ENCODE results near the gene RAP1B. TPM values are rescaled to one million over a fixed set of nuclear protein-coding genes. Genes with fewer than 3 reads are reported as not detected.
"Not testable (repeated sequence)": the region's sequence is repeated elsewhere in the genome, so short reads cannot be mapped to it uniquely, and the experiment has no call there.

Gene RAP1B
- total RNA-seq, 2 donors from 2014 or later: 100 to 102 TPM

DNA sequence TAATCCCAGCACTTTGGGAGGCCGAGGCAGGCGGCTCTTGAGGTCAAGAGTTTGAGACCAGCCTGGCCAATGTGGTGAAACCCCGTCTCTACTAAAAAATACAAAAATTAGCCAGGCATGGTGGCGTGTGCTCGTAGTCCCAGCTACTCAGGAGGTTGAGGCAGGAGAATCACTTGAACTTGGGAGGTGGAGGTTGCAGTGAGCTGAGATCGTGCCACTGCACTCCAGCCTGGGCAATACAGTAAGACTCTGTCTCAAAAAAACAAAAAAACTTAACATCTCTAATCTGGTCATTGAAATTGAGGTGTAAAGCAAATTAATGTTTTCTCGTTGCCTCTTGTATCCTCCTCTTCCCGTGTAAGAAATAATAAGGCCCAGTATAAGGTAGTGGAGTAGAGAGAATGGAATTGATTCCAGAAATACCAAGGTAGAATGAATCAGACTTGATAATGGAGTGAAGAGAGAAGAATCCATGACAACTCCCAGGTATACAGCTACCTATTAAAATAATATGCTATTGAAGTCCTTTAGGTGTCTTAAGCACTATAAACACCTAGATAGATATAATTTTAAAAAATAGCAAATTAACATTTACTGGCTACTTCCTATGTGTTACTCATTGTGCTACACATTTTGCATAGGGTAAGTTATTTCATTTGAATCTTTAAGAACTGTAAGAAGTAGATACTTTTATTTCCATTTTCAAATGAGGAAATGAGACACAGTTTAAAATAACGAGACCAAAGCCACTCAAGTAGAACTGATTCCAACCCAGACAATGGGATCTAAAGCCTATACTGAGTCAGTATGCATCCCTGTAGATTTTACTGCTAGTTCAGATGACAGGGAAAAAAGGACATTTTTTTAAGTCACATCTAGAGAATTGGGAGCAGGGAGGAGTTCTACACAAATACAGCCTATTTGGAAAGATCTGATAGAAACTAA is 23.2 kb downstream of the RAP1B start:
- Mint-ChIP-seq H3K27me3 (ENCODE audit: insufficient read depth) (no peaks in the 10 kb centered on the region), H3K4me1 (peaks cover 14% of the 10 kb centered on the region), H3K9me3 (no peaks in the 10 kb centered on the region), H3K4me3 (no peak overlapping the region), H3K36me3 (ENCODE audit: low read depth) (peaks cover 8% of the 10 kb centered on the region), H3K27ac (peak overlapping the region; percentile 30)
- Histone ChIP-seq H3K36me3 (ENCODE audit: control insufficient read depth, insufficient read depth, low read length) (peaks cover 13% of the 10 kb centered on the region), H3K9ac (ENCODE audit: extremely low read depth, low read length, poor library complexity, severe bottlenecking) (no peak overlapping the region), H3K9me3 (ENCODE audit: control insufficient read depth, low read length) (no peaks in the 10 kb centered on the region), H3K27ac (ENCODE audit: low read depth, low read length) (no peak overlapping the region), H3K4me1 (ENCODE audit: control insufficient read depth, insufficient read depth, low read length) (no peaks in the 10 kb centered on the region), H3K27me3 (ENCODE audit: control insufficient read depth, insufficient read depth, low read length, poor library complexity, severe bottlenecking) (no peaks in the 10 kb centered on the region), H3K4me3 (ENCODE audit: low read length) (no peak overlapping the region)
- 91 to 96% methylated on average over 6 of the region's 9 CpGs for WGBS, 2 experiments (ENCODE audit: insufficient coverage in 1 of 2, insufficient read length in 1 of 2)
- DNase-seq: no peak
- TF ChIP-seq, protein P1, sequence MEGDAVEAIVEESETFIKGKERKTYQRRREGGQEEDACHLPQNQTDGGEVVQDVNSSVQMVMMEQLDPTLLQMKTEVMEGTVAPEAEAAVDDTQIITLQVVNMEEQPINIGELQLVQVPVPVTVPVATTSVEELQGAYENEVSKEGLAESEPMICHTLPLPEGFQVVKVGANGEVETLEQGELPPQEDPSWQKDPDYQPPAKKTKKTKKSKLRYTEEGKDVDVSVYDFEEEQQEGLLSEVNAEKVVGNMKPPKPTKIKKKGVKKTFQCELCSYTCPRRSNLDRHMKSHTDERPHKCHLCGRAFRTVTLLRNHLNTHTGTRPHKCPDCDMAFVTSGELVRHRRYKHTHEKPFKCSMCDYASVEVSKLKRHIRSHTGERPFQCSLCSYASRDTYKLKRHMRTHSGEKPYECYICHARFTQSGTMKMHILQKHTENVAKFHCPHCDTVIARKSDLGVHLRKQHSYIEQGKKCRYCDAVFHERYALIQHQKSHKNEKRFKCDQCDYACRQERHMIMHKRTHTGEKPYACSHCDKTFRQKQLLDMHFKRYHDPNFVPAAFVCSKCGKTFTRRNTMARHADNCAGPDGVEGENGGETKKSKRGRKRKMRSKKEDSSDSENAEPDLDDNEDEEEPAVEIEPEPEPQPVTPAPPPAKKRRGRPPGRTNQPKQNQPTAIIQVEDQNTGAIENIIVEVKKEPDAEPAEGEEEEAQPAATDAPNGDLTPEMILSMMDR (conservative IDR thresholded peaks at IDR 0.05): no peak

DNA sequence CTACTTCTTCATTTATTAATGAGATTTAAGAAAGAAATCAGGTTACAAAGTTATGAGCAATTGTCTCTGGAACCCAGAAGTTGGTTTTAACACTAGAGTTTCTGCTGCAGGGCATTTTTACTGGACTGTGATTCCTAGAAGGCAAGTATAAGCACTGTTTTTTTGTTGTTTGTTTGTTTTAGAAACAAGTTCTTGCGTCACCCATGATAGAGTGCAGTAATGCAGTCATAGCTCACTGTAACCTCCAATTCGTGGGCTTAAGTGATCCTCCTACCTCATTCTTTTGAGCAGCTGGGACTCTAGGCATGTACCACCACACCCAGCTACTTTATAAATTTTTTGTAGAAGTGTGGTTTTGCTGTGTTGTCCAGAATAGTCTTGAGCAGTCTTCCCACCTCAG is 25.6 kb downstream of the RAP1B start:
- no peaks in the 10 kb centered on the region for H3K9me3 Mint-ChIP-seq
- no peak overlapping the region for H3K4me3 ChIP-seq (ENCODE audit: low read length)
- H3K4me1 Mint-ChIP-seq: no peaks in the 10 kb centered on the region
- H3K36me3 Mint-ChIP-seq (ENCODE audit: low read depth): peaks cover 6% of the 10 kb centered on the region
- DNase-seq: no peak
- H3K27ac Mint-ChIP-seq: no peak overlapping the region
- no peaks in the 10 kb centered on the region for H3K27me3 ChIP-seq (ENCODE audit: control insufficient read depth, insufficient read depth, low read length, poor library complexity, severe bottlenecking)
- TF ChIP-seq, protein P1 (conservative IDR thresholded peaks at IDR 0.05): no peak
- WGBS, 2 experiments (ENCODE audit: insufficient coverage in 1 of 2, insufficient read length in 1 of 2): 86% methylated on average over 2 of the region's 2 CpGs; no CpG with 5 or more reads in 1 of the 2 experiments
- H3K36me3 ChIP-seq (ENCODE audit: control insufficient read depth, insufficient read depth, low read length): peaks cover 13% of the 10 kb centered on the region
- no peak overlapping the region for H3K27ac ChIP-seq (ENCODE audit: low read depth, low read length)
- no peaks in the 10 kb centered on the region for H3K4me1 ChIP-seq (ENCODE audit: control insufficient read depth, insufficient read depth, low read length)
- H3K4me3 Mint-ChIP-seq: no peak overlapping the region
- no peak overlapping the region for H3K9ac ChIP-seq (ENCODE audit: extremely low read depth, low read length, poor library complexity, severe bottlenecking)
- no peaks in the 10 kb centered on the region for H3K9me3 ChIP-seq (ENCODE audit: control insufficient read depth, low read length)
- no peaks in the 10 kb centered on the region for H3K27me3 Mint-ChIP-seq (ENCODE audit: insufficient read depth)

DNA sequence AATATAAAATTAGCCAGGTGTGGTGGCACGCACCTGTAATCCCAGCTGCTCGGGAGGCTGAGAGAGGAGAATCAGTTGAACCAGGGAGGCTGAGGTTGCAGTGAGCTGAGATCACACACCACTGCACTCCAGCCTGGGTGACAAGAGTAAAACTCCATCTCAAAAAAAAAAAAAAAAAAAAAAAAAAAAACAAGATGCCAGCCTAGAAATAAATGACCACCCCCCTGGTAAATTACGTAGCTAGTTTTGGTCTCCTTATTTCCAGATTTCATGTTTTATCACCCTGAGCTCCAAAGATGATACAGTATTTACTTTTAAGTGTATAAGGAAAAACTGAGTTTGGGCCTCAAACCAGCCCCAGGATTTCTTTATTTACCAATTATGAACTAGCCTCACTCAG is 26.7 kb downstream of the RAP1B start:
- not testable (repeated sequence) for H3K36me3 Mint-ChIP-seq (ENCODE audit: low read depth); H3K4me1 ChIP-seq (ENCODE audit: control insufficient read depth, insufficient read depth, low read length); H3K27me3 Mint-ChIP-seq (ENCODE audit: insufficient read depth); H3K4me1 Mint-ChIP-seq; H3K9ac ChIP-seq (ENCODE audit: extremely low read depth, low read length, poor library complexity, severe bottlenecking); H3K4me3 ChIP-seq (ENCODE audit: low read length); H3K27ac ChIP-seq (ENCODE audit: low read depth, low read length); H3K4me3 Mint-ChIP-seq; DNase-seq; H3K27me3 ChIP-seq (ENCODE audit: control insufficient read depth, insufficient read depth, low read length, poor library complexity, severe bottlenecking); H3K27ac Mint-ChIP-seq; H3K9me3 ChIP-seq (ENCODE audit: control insufficient read depth, low read length); H3K9me3 Mint-ChIP-seq
- H3K36me3 ChIP-seq (ENCODE audit: control insufficient read depth, insufficient read depth, low read length): peaks cover 23% of the 10 kb centered on the region
- 96 to 100% methylated on average over 1 to 2 of the region's 3 CpGs for WGBS, 2 experiments (ENCODE audit: insufficient coverage in 1 of 2, insufficient read length in 1 of 2)
